Mesendoderm (in vitro differentiated cells): ENCODE results near the gene TNS3.

ENCODE experiments used
- DNase-seq: peaks from one replicate; pipeline ENCODE4 v3.0.0; 2013
- H2AK5ac ChIP-seq: 2 replicates; pipeline ENCODE4 v1.6.1; 2013; ENCODE audit warnings: low read length, inconsistent platforms
- H2BK120ac ChIP-seq: 2 replicates; pipeline ENCODE4 v1.6.1; 2013; ENCODE audit warnings: low read depth, mild to moderate bottlenecking, low read length, moderate library complexity, mixed read lengths
- H2BK15ac ChIP-seq: replicated peaks from 2 replicates; pipeline ENCODE4 v1.6.1; 2013; ENCODE audit warnings: low read depth, mild to moderate bottlenecking, moderate library complexity
- H2BK5ac ChIP-seq: 2 replicates; pipeline ENCODE4 v1.6.1; 2013; ENCODE audit warnings: low read length, inconsistent platforms
- H3K18ac ChIP-seq: 2 replicates; pipeline ENCODE4 v1.6.1; 2013; ENCODE audit warnings: mild to moderate bottlenecking, low read length, mixed read lengths
- H3K23ac ChIP-seq: one replicate; pipeline ENCODE4 v1.6.1; 2013; ENCODE audit warnings: low read length
- H3K27ac ChIP-seq: 2 replicates; pipeline ENCODE4 v1.5.1; 2013; ENCODE audit warnings: low read depth, mild to moderate bottlenecking, inconsistent platforms, low read length, moderate library complexity
- H3K27me3 ChIP-seq: 2 replicates; pipeline ENCODE4 v1.6.1; 2013; ENCODE audit warnings: low read length, control low read depth, mild to moderate bottlenecking, inconsistent platforms; ENCODE audit not compliant: insufficient read depth, poor library complexity
- H3K36me3 ChIP-seq: 2 replicates; pipeline ENCODE4 v1.6.1; 2013; ENCODE audit warnings: low read length, inconsistent platforms; ENCODE audit not compliant: control insufficient read depth, insufficient read depth
- H3K4ac ChIP-seq: one replicate; pipeline ENCODE4 v1.6.1; 2013; ENCODE audit warnings: low read depth, mild to moderate bottlenecking, low read length, moderate library complexity
- H3K4me1 ChIP-seq: 2 replicates; pipeline ENCODE4 v1.6.1; 2013; ENCODE audit warnings: low read depth, low read length, inconsistent platforms; ENCODE audit not compliant: control insufficient read depth
- H3K4me2 ChIP-seq: 2 replicates; pipeline ENCODE4 v1.6.1; 2013; ENCODE audit warnings: low read length
- H3K4me3 ChIP-seq: 2 replicates; pipeline ENCODE4 v1.5.1; 2013; ENCODE audit warnings: mild to moderate bottlenecking, low read length
- H3K56ac ChIP-seq: one replicate; pipeline ENCODE4 v1.6.1; 2013; ENCODE audit warnings: low read length
- H3K79me1 ChIP-seq: 2 replicates; pipeline ENCODE4 v1.6.1; 2013; ENCODE audit warnings: low read length, inconsistent platforms
- H3K79me2 ChIP-seq: 2 replicates; pipeline ENCODE4 v1.6.1; 2013; ENCODE audit warnings: mild to moderate bottlenecking, low read length; ENCODE audit not compliant: control insufficient read depth, insufficient read depth
- H3K9ac ChIP-seq: 2 replicates; pipeline ENCODE4 v1.6.1; 2013; ENCODE audit warnings: low read length, inconsistent platforms
- H4K5ac ChIP-seq: one replicate; pipeline ENCODE4 v1.6.1; 2013; ENCODE audit warnings: low read length
- H4K8ac ChIP-seq: one replicate; pipeline ENCODE4 v1.6.1; 2013; ENCODE audit warnings: low read depth, mild to moderate bottlenecking, control low read depth, low read length, moderate library complexity
- WGBS: extraction: QIAGEN DNeasy Blood & Tissue Kit; methylation state at CpG from one replicate; pipeline ENCODE4 v1.1.7; 2013; ENCODE audit warnings: low lambda C conversion rate, missing lambda C conversion rate; ENCODE audit not compliant: insufficient coverage; ENCODE audit errors: extremely low coverage; 5-methylcytosine and 5-hydroxymethylcytosine counted together

TNS3 gene

GRCh38 chr7:47552621-47553020 is 29.3 kb downstream of the TNS3 start:
- no peak overlapping the region for H3K27ac ChIP-seq
- no CpG with 5 or more reads among the region's 3 CpGs for WGBS

GRCh38 chr7:47551668-47552440 is 30.1 kb downstream of the TNS3 start:
- H3K36me3 ChIP-seq, result no peaks in the 10 kb centered on the region
- DNase-seq, result no peak
- WGBS, result no CpG with 5 or more reads among the region's 12 CpGs
- no peak overlapping the region for H3K9ac ChIP-seq
- no peak overlapping the region for H2AK5ac ChIP-seq
- H4K8ac ChIP-seq, result no peak overlapping the region
- H3K27ac ChIP-seq, result no peak overlapping the region
- no peaks in the 10 kb centered on the region for H3K27me3 ChIP-seq
- H3K4me2 ChIP-seq, result no peak overlapping the region
- H3K4me3 ChIP-seq, result no peak overlapping the region
- no peak overlapping the region for H3K56ac ChIP-seq
- no peak overlapping the region for H3K23ac ChIP-seq
- H3K18ac ChIP-seq, result no peak overlapping the region
- H3K79me1 ChIP-seq, result no peaks in the 10 kb centered on the region
- no peak overlapping the region for H2BK120ac ChIP-seq
- no peak overlapping the region for H3K4ac ChIP-seq
- H4K5ac ChIP-seq, result no peak overlapping the region
- no peaks in the 10 kb centered on the region for H3K79me2 ChIP-seq
- no peak overlapping the region for H2BK5ac ChIP-seq
- no peaks in the 10 kb centered on the region for H3K4me1 ChIP-seq
- H2BK15ac ChIP-seq, result no peak overlapping the region

More at GRCh38 chr7:47552621-47553020, 29.3 kb downstream of the TNS3 start:
- Histone ChIP-seq H3K27me3 (no peaks in the 10 kb centered on the region), H3K36me3 (no peaks in the 10 kb centered on the region), H3K23ac (no peak overlapping the region), H2BK5ac (no peak overlapping the region), H2BK15ac (no peak overlapping the region), H3K79me1 (no peaks in the 10 kb centered on the region), H3K56ac (no peak overlapping the region), H2AK5ac (no peak overlapping the region), H3K9ac (no peak overlapping the region), H3K79me2 (no peaks in the 10 kb centered on the region), H2BK120ac (no peak overlapping the region), H3K4me3 (no peak overlapping the region), H3K4me1 (no peaks in the 10 kb centered on the region), H4K8ac (no peak overlapping the region), H3K4ac (no peak overlapping the region), H4K5ac (no peak overlapping the region), H3K4me2 (no peak overlapping the region), H3K18ac (no peak overlapping the region)
- no peak for DNase-seq

- no peak overlapping the region for H3K9ac ChIP-seq
- WGBS, result no CpG with 5 or more reads among the region's 11 CpGs
- H3K79me1 ChIP-seq, result no peaks in the 10 kb centered on the region
- no peaks in the 10 kb centered on the region for H3K36me3 ChIP-seq
- H3K79me2 ChIP-seq, result no peaks in the 10 kb centered on the region
- H3K4me3 ChIP-seq, result no peak overlapping the region
- no peak overlapping the region for H3K56ac ChIP-seq
- DNase-seq, result no peak
- no peak overlapping the region for H3K4ac ChIP-seq
- H3K4me2 ChIP-seq, result no peak overlapping the region
- H2BK120ac ChIP-seq, result no peak overlapping the region
- no peak overlapping the region for H2BK5ac ChIP-seq
- H3K18ac ChIP-seq, result no peak overlapping the region
- no peak overlapping the region for H2AK5ac ChIP-seq
- no peak overlapping the region for H3K27ac ChIP-seq
- H3K23ac ChIP-seq, result no peak overlapping the region
- no peaks in the 10 kb centered on the region for H3K27me3 ChIP-seq
- no peaks in the 10 kb centered on the region for H3K4me1 ChIP-seq
- H4K8ac ChIP-seq, result no peak overlapping the region
- H4K5ac ChIP-seq, result no peak overlapping the region
- H2BK15ac ChIP-seq, result no peak overlapping the region
These were observed 31.0 kb downstream of the TNS3 start for GRCh38 chr7:47550788-47551470.

- Histone ChIP-seq H3K4me1 (no peaks in the 10 kb centered on the region), H3K27me3 (no peaks in the 10 kb centered on the region), H3K18ac (no peak overlapping the region), H4K8ac (no peak overlapping the region), H3K79me1 (no peaks in the 10 kb centered on the region), H3K23ac (no peak overlapping the region), H2BK15ac (no peak overlapping the region), H3K9ac (no peak overlapping the region), H2BK120ac (no peak overlapping the region), H3K79me2 (no peaks in the 10 kb centered on the region), H3K56ac (no peak overlapping the region), H2BK5ac (no peak overlapping the region), H3K4me2 (no peak overlapping the region), H3K4me3 (no peak overlapping the region), H2AK5ac (no peak overlapping the region), H3K27ac (no peak overlapping the region), H3K4ac (no peak overlapping the region), H4K5ac (no peak overlapping the region), H3K36me3 (no peaks in the 10 kb centered on the region)
- WGBS, result no CpG with 5 or more reads among the region's 8 CpGs
- DNase-seq, result no peak
These were observed 32.0 kb downstream of the TNS3 start for GRCh38 chr7:47549916-47550315.

GRCh38 chr7:47549397-47549796 is 32.5 kb downstream of the TNS3 start:
- no peak overlapping the region for H3K4ac ChIP-seq
- no peak overlapping the region for H3K4me3 ChIP-seq
- no peak overlapping the region for H2AK5ac ChIP-seq
- H4K8ac ChIP-seq, result no peak overlapping the region
- no peaks in the 10 kb centered on the region for H3K79me2 ChIP-seq
- no peak overlapping the region for H2BK15ac ChIP-seq
- H2BK120ac ChIP-seq, result no peak overlapping the region
- H3K27me3 ChIP-seq, result no peaks in the 10 kb centered on the region
- no peaks in the 10 kb centered on the region for H3K79me1 ChIP-seq
- H2BK5ac ChIP-seq, result no peak overlapping the region
- WGBS, result no CpG with 5 or more reads among the region's 6 CpGs
- H3K18ac ChIP-seq, result no peak overlapping the region
- no peaks in the 10 kb centered on the region for H3K4me1 ChIP-seq
- no peak overlapping the region for H3K9ac ChIP-seq
- H3K56ac ChIP-seq, result no peak overlapping the region
- H3K27ac ChIP-seq, result no peak overlapping the region
- no peak overlapping the region for H3K23ac ChIP-seq
- H3K4me2 ChIP-seq, result no peak overlapping the region
- H3K36me3 ChIP-seq, result no peaks in the 10 kb centered on the region
- no peak overlapping the region for H4K5ac ChIP-seq
- DNase-seq, result no peak
